Panc1 (cell line): ENCODE results near the gene UBE2V1. TPM values are rescaled to one million over a fixed set of nuclear protein-coding genes. Genes with fewer than 3 reads are reported as not detected.

Experiments used
- ATAC-seq: fragments of 200-7000 bp; cut with Tn5 transposase; 2 replicates; pipeline ENCODE4 v1.9.1; 2020; ENCODE audit warnings: mild to moderate bottlenecking, moderate library complexity
- BruUV-seq: library from RNA; stranded (reverse); fragments of 400-500 nt; replicated peaks from 2 replicates; lab custom pipeline; 2021; lab: Mats Ljungman, UMichigan
- CTCF ChIA-PET: fragments of 300-600 bp; sonication (Branson Sonifier 250); formaldehyde crosslinking; loops from one replicate; lab custom pipeline; 2022; ENCODE audit warnings: antibody characterized with exemption; lab: Charles Lee
- POLR2A ChIA-PET: fragments of 300-600 bp; sonication (Branson Sonifier 250); formaldehyde crosslinking; loops from one replicate; lab custom pipeline; 2022; ENCODE audit warnings: antibody characterized with exemption; lab: Charles Lee
- DNase-seq: peaks from one replicate; pipeline ENCODE4 v3.0.0-alpha.2; 2010; ENCODE audit warnings: low read depth, low spot score
- H3K27ac ChIP-seq: 2 replicates; pipeline ENCODE4 v1.5.1; 2011; ENCODE audit warnings: mild to moderate bottlenecking, low read length, inconsistent platforms
- H3K27me3 ChIP-seq: fragments of 200-500 bp; sonication (Bioruptor generic); 2 replicates; pipeline ENCODE4 v1.6.0; 2014; ENCODE audit warnings: low read length, inconsistent platforms; ENCODE audit not compliant: control insufficient read depth, insufficient read depth
- H3K36me3 ChIP-seq: fragments of 200-500 bp; sonication (Bioruptor generic); 2 replicates; pipeline ENCODE4 v1.5.1; 2014; ENCODE audit warnings: inconsistent platforms, mild to moderate bottlenecking, low read length, moderate library complexity; ENCODE audit not compliant: control insufficient read depth, insufficient read depth
- H3K4me1 ChIP-seq: 2 replicates; pipeline ENCODE4 v1.5.1; 2011; ENCODE audit warnings: inconsistent platforms, mild to moderate bottlenecking, low read length, moderate library complexity; ENCODE audit not compliant: control insufficient read depth, insufficient read depth
- H3K4me3 ChIP-seq, 2 experiments: 2 replicates each; pipeline ENCODE4 v1.5.1; 2011 to 2012; ENCODE audit warnings: low read depth in 2 of 2, low read length in 2 of 2, mild to moderate bottlenecking in 2 of 2, inconsistent platforms in 1 of 2, moderate library complexity in 1 of 2
- H3K9me3 ChIP-seq: fragments of 200-500 bp; sonication (Bioruptor generic); 2 replicates; pipeline ENCODE4 v1.5.1; 2014; ENCODE audit warnings: low read depth, mild to moderate bottlenecking, inconsistent platforms, low read length, moderate library complexity; ENCODE audit not compliant: control insufficient read depth, insufficient read depth
- CTCF ChIP-seq: fragments of 450-650 bp; IDR thresholded peaks from 2 replicates; pipeline ENCODE4 v1.5.1; 2017; ENCODE audit warnings: mild to moderate bottlenecking
- POLR2AphosphoS5 ChIP-seq: IDR thresholded peaks from 2 replicates; pipeline ENCODE4 v1.6.1; 2012; ENCODE audit warnings: mild to moderate bottlenecking, low read depth, low read length, moderate library complexity
- REST ChIP-seq, 2 experiments: IDR thresholded peaks; 2 replicates each; pipeline ENCODE4 v1.6.1; 2011 to 2012; ENCODE audit warnings: low read depth in 2 of 2, control low read depth in 1 of 2, low read length in 1 of 2, mild to moderate bottlenecking in 1 of 2, moderate library complexity in 1 of 2; ENCODE audit not compliant: insufficient read depth in 1 of 2
- SIN3A ChIP-seq: IDR thresholded peaks from 2 replicates; pipeline ENCODE4 v1.6.1; 2012; ENCODE audit warnings: low read depth, mild to moderate bottlenecking, low read length, moderate library complexity, borderline replicate concordance; ENCODE audit not compliant: insufficient read depth
- TCF7L2 ChIP-seq: IDR thresholded peaks from 2 replicates; pipeline ENCODE4 v1.6.1; 2011; ENCODE audit warnings: mild to moderate bottlenecking, low read depth, low read length, inconsistent platforms
- in situ Hi-C: cut with HindIII; loops from 2 replicates; pipeline ENCODE4 v1.10.0; 2016; ENCODE audit warnings: low sequenced_read_pairs, low pct_unique_long_range_greater_than_20kb
- intact Hi-C: fragments of 100-400 bp; cut with micrococcal nuclease; formaldehyde crosslinking; loops from one replicate; pipeline ENCODE4 v1.10.0; 2022; ENCODE audit not compliant: unreplicated experiment
- total RNA-seq: library from RNA; stranded (reverse); gene quantifications from one replicate; pipeline ENCODE4 v1.2.1, GENCODE V29; 2021; ENCODE audit not compliant: unreplicated experiment

Gene UBE2V1
- total RNA-seq, 1 experiment from 2014 or later = 115 TPM

- Histone ChIP-seq H3K36me3 (no peaks in the 10 kb centered on the region), H3K9me3 (no peaks in the 10 kb centered on the region), H3K27me3 (no peaks in the 10 kb centered on the region), H3K4me3 (no peak overlapping the region), H3K27ac (no peak overlapping the region), H3K4me1 (peaks cover 4% of the 10 kb centered on the region)
- BruUV-seq = no TSS peak
- ChIA-PET POLR2A (no interaction called here), CTCF (interaction anchor here (1.0 kb wide), 1 partner anchor 12 kb away, joined by 9 read pairs; no protein-coding TSS in a partner anchor)
- no peak for TF ChIP-seq SIN3A
- no peak for TF ChIP-seq TCF7L2
- TF ChIP-seq REST (IDR thresholded peaks at IDR 0.05; ENCODE audit: insufficient read depth in 1 of 2, low read depth in 2 of 2, low read length in 1 of 2) = no peak
- TF ChIP-seq CTCF = no peak
- no peak for TF ChIP-seq POLR2AphosphoS5
- no peak for DNase-seq
- no peak for ATAC-seq
- intact Hi-C loops = no loop called here
- in situ Hi-C loops = no loop called here
Observed at GRCh38 chr20:50042370-50043313, 70.3 kb downstream of the UBE2V1 start.

- POLR2A ChIA-PET = no interaction called here
- DNase-seq (no peak), ATAC-seq (no peak)
- CTCF ChIA-PET = no interaction called here
- H3K27ac ChIP-seq = no peak overlapping the region
- no TSS peak for BruUV-seq
- H3K9me3 ChIP-seq = no peaks in the 10 kb centered on the region
- no peak for TF ChIP-seq CTCF
- in situ Hi-C loops = no loop called here
- no peak overlapping the region for H3K4me3 ChIP-seq
- H3K4me1 ChIP-seq = peaks cover 4% of the 10 kb centered on the region
- no peaks in the 10 kb centered on the region for H3K36me3 ChIP-seq
- intact Hi-C loops = no loop called here
- no peaks in the 10 kb centered on the region for H3K27me3 ChIP-seq
Observed at GRCh38 chr20:50041246-50041873, 71.6 kb downstream of the UBE2V1 start.
